PC-3 (cell line): ENCODE results near the gene SORL1.

ENCODE experiments used
- CTCF ChIP-seq: fragments of 300-600 bp; sonication (generic); conservative IDR thresholded peaks from 2 replicates; pipeline ENCODE4 v1.5.1; 2017; ENCODE audit warnings: antibody characterized with exemption, low read depth, mild to moderate bottlenecking, low read length
- EZH2 ChIP-seq: fragments of 300-600 bp; sonication (generic); IDR thresholded peaks from one replicate; pipeline ENCODE4 v1.6.1; 2017; ENCODE audit warnings: antibody characterized with exemption, mild to moderate bottlenecking, low read length; ENCODE audit not compliant: unreplicated experiment
- EZH2phosphoT487 ChIP-seq: fragments of 300-600 bp; sonication (generic); IDR thresholded peaks from 2 replicates; pipeline ENCODE4 v1.6.1; 2018; ENCODE audit warnings: mild to moderate bottlenecking, antibody characterized with exemption, low read length, borderline replicate concordance

GRCh38 chr11:121488641-121489040 lies 36.5 kb downstream of the SORL1 start:
- TF ChIP-seq CTCF (no peak), EZH2 (no peak), EZH2phosphoT487 (no peak)
